CD14-positive monocyte (primary cell): ENCODE results near the gene XDH. TPM values are rescaled to one million over a fixed set of nuclear protein-coding genes. Genes with fewer than 3 reads are reported as not detected.

Experiments used
- DNase-seq, 3 donors: peaks; one replicate each; pipeline ENCODE4 v3.0.0-alpha.2; 2011 to 2022
- H2AFZ ChIP-seq: 2 replicates; pipeline ENCODE4 v1.6.0; 2012; ENCODE audit warnings: mild to moderate bottlenecking, low read depth, low read length, inconsistent platforms; ENCODE audit not compliant: insufficient read depth, poor library complexity, severe bottlenecking
- H3K27ac ChIP-seq, 2 donors: 1 replicate in 1 of 2; 2 replicates in 1 of 2; pipeline ENCODE4 v1.5.1; 2012 to 2013; ENCODE audit warnings: low read length in 2 of 2, control low read depth in 1 of 2, inconsistent platforms in 1 of 2, low read depth in 1 of 2, mild to moderate bottlenecking in 1 of 2
- H3K27me3 ChIP-seq, 2 donors: one replicate each; pipeline versions ENCODE4 v1.6.0 to v1.6.1; 2011 to 2013; ENCODE audit warnings: low read length in 2 of 2; ENCODE audit not compliant: control insufficient read depth in 2 of 2, insufficient read depth in 2 of 2
- H3K36me3 ChIP-seq, 2 donors: replicated peaks in 1 of 2; 1 replicate in 1 of 2; 2 replicates in 1 of 2; pipeline versions ENCODE4 v1.5.1 to v1.6.1; 2012 to 2013; ENCODE audit warnings: low read length in 2 of 2, control low read depth in 1 of 2, inconsistent platforms in 1 of 2, mild to moderate bottlenecking in 1 of 2; ENCODE audit not compliant: insufficient read depth in 2 of 2, control insufficient read depth in 1 of 2
- H3K4me1 ChIP-seq, 2 donors: 1 replicate in 1 of 2; 2 replicates in 1 of 2; pipeline versions ENCODE4 v1.5.1 to v1.6.1; 2012 to 2013; ENCODE audit warnings: low read length in 2 of 2, control low read depth in 1 of 2, inconsistent platforms in 1 of 2, mild to moderate bottlenecking in 1 of 2, moderate library complexity in 1 of 2; ENCODE audit not compliant: insufficient read depth in 2 of 2, control insufficient read depth in 1 of 2
- H3K4me2 ChIP-seq: replicated peaks from 2 replicates; pipeline ENCODE3; 2012; ENCODE audit warnings: low read length, moderate library complexity, mild to moderate bottlenecking; ENCODE audit not compliant: poor library complexity, severe bottlenecking; ENCODE audit errors: extremely low read depth
- H3K4me3 ChIP-seq, 3 experiments: fragments of 200-600 bp in 1 of 3; sonication (generic) in 1 of 3; replicated peaks in 1 of 3; 1 replicate in 2 of 3; 2 replicates in 1 of 3; pipeline ENCODE4 v1.5.1; 2011 to 2013; ENCODE audit warnings: low read length in 3 of 3, mild to moderate bottlenecking in 3 of 3, control low read depth in 2 of 3, low read depth in 2 of 3, inconsistent platforms in 1 of 3, moderate library complexity in 1 of 3
- H3K79me2 ChIP-seq: 2 replicates; pipeline ENCODE4 v1.6.0; 2012; ENCODE audit warnings: mild to moderate bottlenecking, control low read depth, inconsistent platforms, low read length, moderate library complexity; ENCODE audit not compliant: insufficient read depth
- H3K9ac ChIP-seq: 2 replicates; pipeline ENCODE4 v1.6.0; 2017; ENCODE audit warnings: low read length, mild to moderate bottlenecking; ENCODE audit not compliant: insufficient read depth, poor library complexity, severe bottlenecking
- H3K9me3 ChIP-seq, 2 donors: replicated peaks in 1 of 2; 1 replicate in 1 of 2; 2 replicates in 1 of 2; pipeline versions ENCODE4 v1.5.1 to v1.6.1; 2012 to 2013; ENCODE audit warnings: low read length in 2 of 2, control low read depth in 1 of 2; ENCODE audit not compliant: control insufficient read depth in 1 of 2, insufficient read depth in 1 of 2
- H4K20me1 ChIP-seq: 2 replicates; pipeline ENCODE4 v1.6.0; 2012; ENCODE audit warnings: mild to moderate bottlenecking, low read length, control low read depth, moderate library complexity; ENCODE audit not compliant: insufficient read depth
- H3K27ac Mint-ChIP-seq, 7 donors: one replicate each; pipeline ENCODE4 v1.8.0; 2020; ENCODE audit warnings: mild to moderate bottlenecking in 7 of 7, mixed read lengths in 7 of 7, moderate library complexity in 6 of 7, inconsistent platforms in 2 of 7
- H3K27me3 Mint-ChIP-seq, 3 donors: one replicate each; pipeline ENCODE4 v1.8.0; 2021 to 2022; ENCODE audit warnings: low read depth in 3 of 3, mild to moderate bottlenecking in 3 of 3, mixed read lengths in 3 of 3, moderate library complexity in 3 of 3, inconsistent platforms in 1 of 3
- H3K36me3 Mint-ChIP-seq, 2 donors: one replicate each; pipeline ENCODE4 v1.8.0; 2020; ENCODE audit warnings: mixed read lengths in 2 of 2, inconsistent platforms in 1 of 2, mild to moderate bottlenecking in 1 of 2
- H3K4me1 Mint-ChIP-seq: one replicate; pipeline ENCODE4 v1.8.0; 2020; ENCODE audit warnings: mild to moderate bottlenecking, mixed read lengths
- H3K4me3 Mint-ChIP-seq, 2 donors: one replicate each; pipeline ENCODE4 v1.8.0; 2020; ENCODE audit warnings: mild to moderate bottlenecking in 2 of 2, mixed read lengths in 2 of 2, moderate library complexity in 1 of 2
- H3K9me3 Mint-ChIP-seq, 7 donors: one replicate each; pipeline ENCODE4 v1.8.0; 2020 to 2022; ENCODE audit warnings: mixed read lengths in 7 of 7, mild to moderate bottlenecking in 6 of 7, moderate library complexity in 6 of 7, inconsistent platforms in 2 of 7
- WGBS: methylation state at CpG from one replicate; pipeline ENCODE4 v1.1.5; 2013; ENCODE audit warnings: missing lambda C conversion rate; ENCODE audit not compliant: insufficient coverage; 5-methylcytosine and 5-hydroxymethylcytosine counted together
- intact Hi-C, 2 donors: fragments of 100-400 bp; cut with micrococcal nuclease; formaldehyde crosslinking; loops; one replicate each; pipeline versions ENCODE4 v1.15.0 to v1.15.1; 2023
- polyA plus RNA-seq, 3 donors: library from polyadenylated mRNA; depleted of rRNA in 1 of 3; unstranded in 2 of 3; stranded (reverse) in 1 of 3; fragments of 300-500 nt in 2 of 3; fragments of >200 nt in 1 of 3; fragmentation: Illumina TruSeq in 2 of 3; gene quantifications; 1 replicate in 2 of 3; 2 replicates in 1 of 3; pipeline ENCODE4 v1.2.3, GENCODE V29; 2012 to 2021
- TF ChIP-seq, protein P1 (sequence below): fragments of 200-600 bp; IDR thresholded peaks from one replicate; pipeline ENCODE4 v1.8.0; 2022; ENCODE audit warnings: antibody characterized with exemption, mild to moderate bottlenecking

Gene XDH
- polyA plus RNA-seq, 3 donors: not detected

- no peak overlapping the region for H3K9ac ChIP-seq
- H3K4me1 Mint-ChIP-seq: no peaks in the 10 kb centered on the region
- no peaks in the 10 kb centered on the region for H3K27me3 ChIP-seq
- H3K4me3 ChIP-seq: no peak overlapping the region
- 68% methylated on average over 3 of the region's 3 CpGs for WGBS
- intact Hi-C loops: no loop called here
- H3K36me3 ChIP-seq: no peaks in the 10 kb centered on the region
- no peak overlapping the region for H3K4me2 ChIP-seq
- H3K27ac Mint-ChIP-seq: no peak overlapping the region
- H3K27me3 Mint-ChIP-seq: peaks cover 4 to 12% (median 7%) of the 10 kb centered on the region in 3 donors
- no peaks in the 10 kb centered on the region for H3K4me1 ChIP-seq
- no peaks in the 10 kb centered on the region for H3K9me3 ChIP-seq
- peaks cover 0 to 3% (median 0%) of the 10 kb centered on the region in 7 donors for H3K9me3 Mint-ChIP-seq
- TF ChIP-seq, protein P1, sequence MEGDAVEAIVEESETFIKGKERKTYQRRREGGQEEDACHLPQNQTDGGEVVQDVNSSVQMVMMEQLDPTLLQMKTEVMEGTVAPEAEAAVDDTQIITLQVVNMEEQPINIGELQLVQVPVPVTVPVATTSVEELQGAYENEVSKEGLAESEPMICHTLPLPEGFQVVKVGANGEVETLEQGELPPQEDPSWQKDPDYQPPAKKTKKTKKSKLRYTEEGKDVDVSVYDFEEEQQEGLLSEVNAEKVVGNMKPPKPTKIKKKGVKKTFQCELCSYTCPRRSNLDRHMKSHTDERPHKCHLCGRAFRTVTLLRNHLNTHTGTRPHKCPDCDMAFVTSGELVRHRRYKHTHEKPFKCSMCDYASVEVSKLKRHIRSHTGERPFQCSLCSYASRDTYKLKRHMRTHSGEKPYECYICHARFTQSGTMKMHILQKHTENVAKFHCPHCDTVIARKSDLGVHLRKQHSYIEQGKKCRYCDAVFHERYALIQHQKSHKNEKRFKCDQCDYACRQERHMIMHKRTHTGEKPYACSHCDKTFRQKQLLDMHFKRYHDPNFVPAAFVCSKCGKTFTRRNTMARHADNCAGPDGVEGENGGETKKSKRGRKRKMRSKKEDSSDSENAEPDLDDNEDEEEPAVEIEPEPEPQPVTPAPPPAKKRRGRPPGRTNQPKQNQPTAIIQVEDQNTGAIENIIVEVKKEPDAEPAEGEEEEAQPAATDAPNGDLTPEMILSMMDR: no peak
- no peaks in the 10 kb centered on the region for H4K20me1 ChIP-seq
- no peaks in the 10 kb centered on the region for H3K36me3 Mint-ChIP-seq
- H3K27ac ChIP-seq: no peak overlapping the region
- DNase-seq: no peak
- H2AFZ ChIP-seq: no peak overlapping the region
- H3K4me3 Mint-ChIP-seq: no peak overlapping the region
- H3K79me2 ChIP-seq: no peaks in the 10 kb centered on the region
Measured at GRCh38 chr2:31371691-31372090, 42.9 kb downstream of the XDH start.

DNA sequence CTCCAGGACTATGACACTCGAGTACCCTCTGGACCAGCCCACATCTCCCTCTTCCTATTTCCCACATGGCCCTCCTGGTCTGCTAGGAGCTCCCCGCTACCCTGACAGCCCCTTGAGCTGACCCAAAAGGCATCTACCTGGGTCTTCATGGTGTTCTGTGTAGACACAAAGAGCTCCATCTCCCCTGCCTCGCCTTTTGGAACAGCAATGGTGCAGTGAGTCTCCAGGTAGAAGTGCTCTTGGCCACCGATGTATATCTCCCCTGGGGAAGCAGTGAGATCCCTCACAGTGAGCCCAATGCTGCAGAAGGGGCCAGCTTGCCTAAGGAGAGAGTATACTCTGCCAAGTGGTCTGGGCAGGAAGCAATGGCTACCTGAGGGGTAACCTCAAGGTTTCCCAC is 47.8 kb downstream of the XDH start:
- Mint-ChIP-seq H3K4me1 (no peaks in the 10 kb centered on the region), H3K4me3 (no peak overlapping the region), H3K36me3 (no peaks in the 10 kb centered on the region), H3K27me3 (peaks cover 2 to 6% (median 3%) of the 10 kb centered on the region in 3 donors), H3K27ac (no peak overlapping the region), H3K9me3 (peaks cover 0 to 3% (median 0%) of the 10 kb centered on the region in 7 donors)
- Histone ChIP-seq H3K79me2 (no peaks in the 10 kb centered on the region), H3K4me1 (no peaks in the 10 kb centered on the region), H4K20me1 (no peaks in the 10 kb centered on the region), H3K9me3 (no peaks in the 10 kb centered on the region), H3K27me3 (no peaks in the 10 kb centered on the region), H3K9ac (no peak overlapping the region), H3K4me3 (no peak overlapping the region), H3K4me2 (no peak overlapping the region), H3K27ac (no peak overlapping the region), H2AFZ (no peak overlapping the region), H3K36me3 (no peaks in the 10 kb centered on the region)
- intact Hi-C loops: no loop called here
- TF ChIP-seq, protein P1: no peak
- DNase-seq: no peak
- 91% methylated on average over 4 of the region's 4 CpGs for WGBS
